ENCODE measurements around the gene SECISBP2L.

Gene SECISBP2L

GRCh38 chr15:49032601-49033145, 13.6 kb downstream of the SECISBP2L start:
- no peak for DNase-seq
- in situ Hi-C loops (cut with HindIII; ENCODE audit: low pct_ligation_motif_present, low pct_unique_long_range_greater_than_20kb, low sequenced_read_pairs) = no loop called here

DNA sequence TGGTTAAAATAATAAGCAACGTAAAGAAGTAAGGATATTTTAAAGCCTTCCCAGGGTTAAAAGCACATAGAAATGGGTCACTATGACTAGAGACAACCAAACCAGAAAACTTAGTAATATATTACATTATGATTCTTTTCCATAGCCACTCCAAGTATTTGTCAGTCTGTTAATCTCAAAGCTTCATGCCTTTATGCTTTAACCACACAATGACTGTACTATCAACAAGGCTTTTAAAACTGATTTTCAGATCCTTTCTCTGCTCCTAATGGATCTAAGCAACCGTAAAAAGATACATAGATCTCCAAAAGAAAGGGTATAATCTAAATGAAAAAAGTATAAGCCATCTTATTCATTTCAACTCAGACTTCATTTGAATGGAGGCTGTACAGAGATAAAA, 14.4 kb downstream of the SECISBP2L start:
- DNase-seq = peak; percentile 74
- in situ Hi-C loops (cut with HindIII; ENCODE audit: low pct_ligation_motif_present, low pct_unique_long_range_greater_than_20kb, low sequenced_read_pairs) = no loop called here

GRCh38 chr15:49026700-49027099, 19.5 kb downstream of the SECISBP2L start:
- in situ Hi-C loops (cut with HindIII; ENCODE audit: low pct_ligation_motif_present, low pct_unique_long_range_greater_than_20kb, low sequenced_read_pairs) = no loop called here
- DNase-seq = no peak

DNA sequence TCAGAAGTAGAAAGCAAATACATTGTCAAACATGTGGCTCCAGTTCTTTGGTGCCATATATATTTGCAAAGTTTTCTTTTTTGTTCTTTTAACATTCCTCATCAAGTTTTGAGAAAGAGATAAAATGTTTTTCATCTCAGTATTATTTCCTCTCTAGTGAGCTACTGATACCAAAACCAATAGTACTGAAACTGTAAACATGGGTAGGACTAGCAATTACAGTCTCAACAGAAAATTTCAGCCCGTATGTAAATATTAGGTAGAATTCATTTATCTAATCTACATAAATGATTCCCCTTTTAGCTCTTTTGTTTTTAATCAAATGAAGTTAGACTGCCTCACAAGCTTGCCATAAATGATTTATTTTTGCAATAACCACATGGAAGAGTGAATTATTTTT, 21.4 kb downstream of the SECISBP2L start:
- no peak for DNase-seq
- in situ Hi-C loops (cut with HindIII; ENCODE audit: low pct_ligation_motif_present, low pct_unique_long_range_greater_than_20kb, low sequenced_read_pairs) = no loop called here

DNA sequence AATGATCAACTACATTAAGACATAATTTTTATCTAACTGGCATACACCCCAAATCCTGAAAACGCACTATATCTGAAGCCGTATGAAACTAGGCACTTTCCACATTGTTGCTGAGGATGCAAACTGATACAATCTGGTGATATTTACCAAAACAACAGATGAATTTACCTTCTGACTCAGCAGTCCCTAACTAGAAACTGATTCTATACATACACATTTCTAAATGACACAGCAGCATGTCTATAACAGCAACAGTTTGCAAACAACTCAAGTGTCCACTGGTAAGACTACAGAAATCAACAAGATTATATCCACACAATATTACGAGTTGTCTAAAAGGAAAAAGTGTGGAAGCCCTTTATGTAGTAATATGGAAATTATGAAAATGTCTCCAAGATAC, 22.9 kb downstream of the SECISBP2L start:
- in situ Hi-C loops (cut with HindIII; ENCODE audit: low pct_ligation_motif_present, low pct_unique_long_range_greater_than_20kb, low sequenced_read_pairs) = no loop called here

DNA sequence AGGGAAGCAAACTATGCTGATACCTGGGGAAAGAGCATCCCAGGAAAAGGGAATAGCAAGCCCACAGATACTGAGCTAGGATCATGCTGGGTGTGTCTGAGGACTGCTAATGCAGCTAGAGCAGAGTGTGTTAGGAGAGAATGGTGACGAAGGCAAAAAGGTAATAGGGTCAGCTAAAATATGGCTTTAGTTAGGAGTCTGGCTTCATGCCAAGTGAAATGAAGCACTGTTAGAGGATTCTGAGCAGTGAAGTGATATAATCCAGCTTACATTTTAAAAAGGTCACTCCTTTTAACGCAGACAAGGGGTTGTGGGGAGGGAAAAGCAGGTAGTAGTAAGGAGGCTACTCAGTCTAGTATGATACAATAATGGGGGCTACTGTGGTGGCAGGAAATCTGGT, 30.4 kb downstream of the SECISBP2L start:
- in situ Hi-C loops (cut with HindIII; ENCODE audit: low pct_ligation_motif_present, low pct_unique_long_range_greater_than_20kb, low sequenced_read_pairs) = no loop called here
- DNase-seq = no peak

More for the DNA sequence above, 22.9 kb downstream of the SECISBP2L start:
- no peak for DNase-seq

DNA sequence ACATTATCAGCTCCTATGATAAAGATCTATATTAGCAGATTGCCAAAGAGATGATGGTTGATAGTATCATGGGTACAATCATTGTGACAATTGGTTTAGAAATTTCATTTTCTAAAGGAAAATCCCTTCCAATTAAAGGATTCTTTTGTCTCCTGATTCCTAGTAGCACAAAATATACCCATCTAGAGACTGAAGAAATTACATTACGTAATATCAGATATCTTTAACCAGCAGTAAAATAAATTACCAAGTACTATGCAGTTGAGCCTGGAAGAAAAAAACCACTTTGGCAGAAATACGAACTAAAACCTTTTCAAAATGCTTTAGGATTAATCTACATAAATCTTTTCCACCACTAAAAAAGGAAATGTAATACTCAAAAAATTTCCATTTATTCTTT, 46.9 kb downstream of the SECISBP2L start:
- in situ Hi-C loops (cut with HindIII; ENCODE audit: low pct_ligation_motif_present, low pct_unique_long_range_greater_than_20kb, low sequenced_read_pairs) = no loop called here

DNA sequence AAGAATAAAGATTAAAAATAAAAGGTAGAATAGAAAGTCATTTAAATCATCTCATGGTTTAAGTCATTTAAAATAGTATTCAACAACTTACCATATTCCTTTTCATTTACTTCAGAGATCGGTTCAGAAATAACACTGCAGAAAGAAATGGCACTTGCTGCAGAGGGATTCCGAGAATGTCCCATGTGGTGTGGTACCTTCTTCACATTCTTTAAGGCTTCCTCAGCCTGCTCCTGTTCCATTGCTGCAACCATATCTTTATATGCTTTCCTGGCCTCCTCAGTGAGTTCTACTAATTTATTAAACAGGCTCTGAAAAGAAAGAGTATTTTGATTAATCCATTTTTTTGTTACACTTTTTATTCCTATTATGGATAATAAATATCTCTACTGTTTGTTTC, 50.0 kb downstream of the SECISBP2L start:
- in situ Hi-C loops (cut with HindIII; ENCODE audit: low pct_ligation_motif_present, low pct_unique_long_range_greater_than_20kb, low sequenced_read_pairs) = no loop called here
- DNase-seq = no peak

More for the DNA sequence above, 46.9 kb downstream of the SECISBP2L start:
- DNase-seq = no peak

DNA sequence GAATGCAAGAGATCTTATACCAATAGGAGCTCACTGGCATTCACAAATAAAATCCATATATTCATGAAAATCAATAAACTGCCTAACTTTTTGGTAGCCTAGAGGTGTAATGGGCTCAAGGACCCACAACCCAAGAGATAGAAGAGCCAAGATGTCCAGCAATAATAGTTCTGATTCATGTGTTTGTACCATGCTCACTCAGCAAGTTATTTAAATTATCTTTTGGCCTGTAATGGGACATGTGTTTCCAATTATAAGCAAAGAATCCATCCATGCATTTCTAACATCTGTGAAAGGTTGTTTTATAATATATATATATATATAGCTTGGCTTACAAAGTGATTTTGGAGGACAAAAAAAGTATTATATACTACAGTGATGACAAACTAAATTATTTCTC, 52.9 kb downstream of the SECISBP2L start:
- no peak for DNase-seq
- in situ Hi-C loops (cut with HindIII; ENCODE audit: low pct_ligation_motif_present, low pct_unique_long_range_greater_than_20kb, low sequenced_read_pairs) = no loop called here

DNA sequence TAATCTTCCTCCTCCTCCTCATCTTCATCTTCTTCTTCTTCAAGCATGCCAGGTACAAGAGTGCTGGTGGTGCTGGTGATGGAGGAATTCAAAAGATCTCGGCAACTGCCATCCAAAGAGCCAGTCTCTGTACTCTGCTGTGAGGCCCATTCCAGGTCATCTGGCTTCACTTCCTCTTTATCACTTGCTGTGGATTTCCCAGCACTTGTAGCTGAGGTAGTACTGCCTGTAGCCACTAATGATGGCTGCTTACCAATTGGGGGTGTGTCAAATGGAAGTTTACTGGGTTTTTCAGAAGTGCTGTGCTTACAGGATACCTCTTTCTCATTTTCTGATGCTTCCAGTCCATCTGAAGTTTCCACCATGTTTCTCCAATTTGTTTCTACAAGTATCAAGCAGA, 53.7 kb downstream of the SECISBP2L start:
- in situ Hi-C loops (cut with HindIII; ENCODE audit: low pct_ligation_motif_present, low pct_unique_long_range_greater_than_20kb, low sequenced_read_pairs) = no loop called here
- DNase-seq = no peak

DNA sequence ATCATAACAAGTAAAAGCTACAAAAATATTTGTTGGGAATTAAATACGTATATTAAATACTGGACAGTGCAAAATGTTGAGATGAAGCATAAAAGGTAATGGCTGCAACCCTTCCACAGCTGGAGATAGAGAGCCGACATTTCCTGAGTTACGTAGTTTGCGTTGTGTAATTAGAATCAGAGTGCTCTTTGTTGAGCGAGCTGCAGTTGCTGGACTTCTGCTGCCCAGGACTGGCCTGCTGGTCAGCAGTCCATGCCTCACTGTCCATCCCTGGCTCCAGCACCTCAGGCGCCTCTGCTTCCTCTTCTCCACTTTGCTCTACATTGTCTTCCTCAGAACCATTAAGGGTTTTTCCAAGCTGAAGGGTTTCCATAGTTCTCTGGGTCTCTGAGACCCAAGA, 54.1 kb downstream of the SECISBP2L start:
- in situ Hi-C loops (cut with HindIII; ENCODE audit: low pct_ligation_motif_present, low pct_unique_long_range_greater_than_20kb, low sequenced_read_pairs) = no loop called here
- no peak for DNase-seq

DNA sequence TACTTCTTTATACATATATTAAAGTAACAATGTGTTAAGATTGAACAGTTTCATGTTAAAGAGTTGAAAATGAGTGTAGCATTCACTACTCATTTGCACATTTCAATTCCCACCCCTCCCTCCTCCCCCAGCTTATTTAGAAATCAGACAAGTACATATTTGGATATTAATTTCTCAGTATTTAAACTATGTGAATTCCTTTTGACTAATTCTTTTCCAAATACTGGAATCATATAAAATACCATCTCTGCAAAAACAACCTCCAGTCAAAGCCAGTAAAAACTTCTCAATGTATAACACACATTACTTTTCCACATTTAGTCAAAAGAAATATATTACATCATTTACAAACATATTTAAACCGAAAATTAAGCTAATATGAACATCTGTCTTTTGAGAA, 57.1 kb downstream of the SECISBP2L start:
- in situ Hi-C loops (cut with HindIII; ENCODE audit: low pct_ligation_motif_present, low pct_unique_long_range_greater_than_20kb, low sequenced_read_pairs) = no loop called here
- DNase-seq = no peak

DNA sequence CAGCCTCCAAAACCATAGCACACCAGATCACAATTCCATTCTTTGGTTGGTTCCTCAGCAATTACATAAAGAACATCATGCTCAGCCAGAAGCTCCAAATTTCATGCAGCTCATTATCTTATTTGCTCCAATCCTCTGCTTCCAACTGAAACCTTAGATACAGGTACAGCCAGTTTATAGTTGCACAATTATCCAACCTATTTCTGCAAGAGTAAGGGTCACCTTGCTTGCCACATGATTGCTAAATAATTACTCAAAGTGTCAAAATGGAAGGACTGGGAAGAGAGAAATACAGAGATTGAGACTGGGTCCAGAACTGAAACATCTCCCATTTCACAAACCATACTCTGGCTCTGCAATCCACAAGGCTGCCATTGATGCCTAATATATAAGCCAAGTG, 59.1 kb downstream of the SECISBP2L start:
- no peak for DNase-seq
- in situ Hi-C loops (cut with HindIII; ENCODE audit: low pct_ligation_motif_present, low pct_unique_long_range_greater_than_20kb, low sequenced_read_pairs) = no loop called here

DNA sequence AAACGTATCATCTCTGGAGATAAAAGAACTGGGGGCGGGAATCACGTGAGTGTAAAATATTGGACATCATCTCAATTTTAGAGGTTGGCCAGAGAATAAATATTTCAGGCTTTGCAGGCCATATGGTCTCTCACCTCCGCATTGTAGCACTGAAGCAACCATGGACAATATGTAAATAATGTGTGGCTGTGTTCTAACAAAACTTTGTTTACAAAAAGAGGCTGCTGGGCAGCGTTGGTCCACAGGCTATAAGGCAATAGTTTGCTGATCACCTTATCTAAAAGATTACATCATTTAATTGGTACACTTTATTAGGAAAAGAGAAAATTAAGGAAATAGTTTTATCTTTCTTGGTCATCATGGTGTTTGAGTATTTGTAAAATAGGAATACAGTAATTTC, 60.0 kb downstream of the SECISBP2L start:
- in situ Hi-C loops (cut with HindIII; ENCODE audit: low pct_ligation_motif_present, low pct_unique_long_range_greater_than_20kb, low sequenced_read_pairs) = no loop called here
- no peak for DNase-seq

GRCh38 chr15:48985516-48985915, 60.7 kb downstream of the SECISBP2L start:
- DNase-seq = no peak
- in situ Hi-C loops (cut with HindIII; ENCODE audit: low pct_ligation_motif_present, low pct_unique_long_range_greater_than_20kb, low sequenced_read_pairs) = no loop called here

GRCh38 chr15:48984811-48985352, 61.4 kb downstream of the SECISBP2L start:
- in situ Hi-C loops (cut with HindIII; ENCODE audit: low pct_ligation_motif_present, low pct_unique_long_range_greater_than_20kb, low sequenced_read_pairs) = no loop called here
- DNase-seq = no peak

DNA sequence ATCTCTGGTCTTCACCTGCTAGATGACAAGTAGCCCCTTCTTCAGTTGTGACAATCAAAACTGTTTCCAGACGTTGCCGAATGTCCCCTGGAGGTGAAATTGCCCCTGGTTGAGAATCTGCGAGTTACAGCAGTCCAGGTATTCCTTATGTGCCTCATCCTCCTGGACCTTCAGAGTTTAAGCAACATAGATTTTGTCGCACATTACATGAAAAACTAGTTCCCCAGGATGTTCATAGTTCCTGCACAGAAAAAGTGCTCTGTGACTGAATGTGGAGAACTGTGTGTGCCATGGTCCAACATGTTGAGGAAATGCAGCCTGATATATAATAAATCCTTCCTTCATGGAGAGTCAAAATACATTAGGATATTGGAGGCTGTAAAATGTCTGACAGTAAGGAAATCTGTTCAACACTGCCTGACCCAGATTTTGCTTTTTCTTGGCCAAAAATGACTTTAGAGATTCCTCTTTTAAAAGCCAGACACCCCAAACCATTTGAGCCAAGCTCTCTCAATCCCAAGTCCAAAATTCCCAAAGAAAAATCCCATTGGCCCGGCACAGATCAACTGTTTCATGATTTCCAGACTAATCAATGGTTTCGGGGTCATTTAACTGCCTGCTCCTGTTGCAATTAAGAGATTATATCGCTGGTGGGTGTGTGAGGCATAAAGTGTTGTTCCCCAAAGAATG, 62.1 kb downstream of the SECISBP2L start:
- DNase-seq = no peak
- in situ Hi-C loops (cut with HindIII; ENCODE audit: low pct_ligation_motif_present, low pct_unique_long_range_greater_than_20kb, low sequenced_read_pairs) = no loop called here

DNA sequence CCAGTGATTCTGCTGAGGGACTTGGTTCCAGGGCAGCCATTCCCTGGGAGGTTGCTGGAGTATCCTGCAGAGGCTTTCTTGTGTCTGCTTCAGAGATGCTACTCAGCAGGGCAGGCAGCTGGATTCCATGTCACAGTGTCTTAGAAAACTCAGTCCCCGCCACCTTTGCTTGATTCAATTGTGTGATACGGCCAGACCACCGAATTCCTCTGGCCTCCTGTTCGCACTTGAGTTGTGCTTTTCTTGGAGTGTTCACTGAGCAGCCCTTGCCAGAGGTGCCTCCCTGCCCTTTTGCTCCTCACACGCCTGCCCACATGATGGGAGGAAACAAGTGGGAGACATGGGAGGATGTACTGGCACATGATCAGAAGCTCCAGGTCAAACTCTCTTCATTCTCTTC, 62.9 kb downstream of the SECISBP2L start:
- no peak for DNase-seq
- in situ Hi-C loops (cut with HindIII; ENCODE audit: low pct_ligation_motif_present, low pct_unique_long_range_greater_than_20kb, low sequenced_read_pairs) = no loop called here

- in situ Hi-C loops (cut with HindIII; ENCODE audit: low pct_ligation_motif_present, low pct_unique_long_range_greater_than_20kb, low sequenced_read_pairs) = no loop called here
- no peak for DNase-seq
Measured at GRCh38 chr15:48981941-48982340, 64.3 kb downstream of the SECISBP2L start.

GRCh38 chr15:48978638-48979037, 67.6 kb downstream of the SECISBP2L start:
- no peak for DNase-seq
- in situ Hi-C loops (cut with HindIII; ENCODE audit: low pct_ligation_motif_present, low pct_unique_long_range_greater_than_20kb, low sequenced_read_pairs) = no loop called here
